Peyer's patch (tissue), 4 donors: Measurements from ENCODE around the gene TOP1. TPM values are rescaled to one million over a fixed set of nuclear protein-coding genes. Genes with fewer than 3 reads are reported as not detected.

Experiments used
- DNase-seq, 3 donors: peaks; one replicate each; pipeline ENCODE4 v3.0.0-alpha.2; 2017 to 2019
- H3K27ac ChIP-seq, 4 donors: fragments of 200-600 bp; sonication (generic); one replicate each; pipeline ENCODE4 v1.5.1; 2016 to 2019
- H3K27me3 ChIP-seq, 2 donors: fragments of 200-600 bp; sonication (generic); one replicate each; pipeline ENCODE4 v1.5.1; 2019
- H3K36me3 ChIP-seq, 3 donors: fragments of 200-600 bp; sonication (generic); one replicate each; pipeline ENCODE4 v1.5.1; 2016 to 2019
- H3K4me1 ChIP-seq, 4 donors: fragments of 200-600 bp; sonication (generic); one replicate each; pipeline ENCODE4 v1.5.1; 2016 to 2019
- H3K4me3 ChIP-seq, 4 donors: fragments of 200-600 bp; sonication (generic); 1 replicate in 3 of 4; 2 replicates in 1 of 4; pipeline ENCODE4 v1.5.1; 2016 to 2019; ENCODE audit warnings: mild to moderate bottlenecking in 1 of 4
- H3K9me3 ChIP-seq, 4 donors: fragments of 200-600 bp; sonication (generic); one replicate each; pipeline ENCODE4 v1.5.1; 2016 to 2019; ENCODE audit warnings: mild to moderate bottlenecking in 1 of 4
- CTCF ChIP-seq, 6 experiments: fragments of 450-650 bp in 4 of 6; fragments of 200-600 bp in 2 of 6; sonication (generic) in 1 of 6; IDR thresholded peaks; one replicate each; pipeline ENCODE4 v1.5.1; 2017 to 2019; ENCODE audit warnings: antibody characterized with exemption in 6 of 6, mild to moderate bottlenecking in 3 of 6, moderate library complexity in 1 of 6
- POLR2A ChIP-seq, 2 donors: fragments of 450-650 bp; IDR thresholded peaks; one replicate each; pipeline ENCODE4 v1.5.1; 2017; ENCODE audit warnings: antibody characterized with exemption in 2 of 2, mild to moderate bottlenecking in 2 of 2, moderate library complexity in 2 of 2
- total RNA-seq, 4 donors: library from RNA; depleted of rRNA; stranded (reverse); fragments of >200 nt; gene quantifications; one replicate each; pipeline ENCODE4 v1.1.0, GENCODE V29; 2016

The TOP1 gene
- total RNA-seq, 4 donors from 2014 or later = 34.4 to 72.6 (median 39.8) TPM

- H3K27me3 ChIP-seq = no peaks in the 10 kb centered on the region
- peaks cover 0 to 7% (median 0%) of the 10 kb centered on the region in 4 donors for H3K4me1 ChIP-seq
- H3K4me3 ChIP-seq = no peak overlapping the region
- no peak for TF ChIP-seq CTCF (IDR thresholded peaks at IDR 0.05)
- TF ChIP-seq POLR2A (IDR thresholded peaks at IDR 0.05) = no peak
- DNase-seq = no peak
- H3K9me3 ChIP-seq = no peaks in the 10 kb centered on the region
- no peak overlapping the region for H3K27ac ChIP-seq
- H3K36me3 ChIP-seq = no peaks in the 10 kb centered on the region
Observed at GRCh38 chr20:40983898-40984297, 44.7 kb upstream of the TOP1 start.

DNA sequence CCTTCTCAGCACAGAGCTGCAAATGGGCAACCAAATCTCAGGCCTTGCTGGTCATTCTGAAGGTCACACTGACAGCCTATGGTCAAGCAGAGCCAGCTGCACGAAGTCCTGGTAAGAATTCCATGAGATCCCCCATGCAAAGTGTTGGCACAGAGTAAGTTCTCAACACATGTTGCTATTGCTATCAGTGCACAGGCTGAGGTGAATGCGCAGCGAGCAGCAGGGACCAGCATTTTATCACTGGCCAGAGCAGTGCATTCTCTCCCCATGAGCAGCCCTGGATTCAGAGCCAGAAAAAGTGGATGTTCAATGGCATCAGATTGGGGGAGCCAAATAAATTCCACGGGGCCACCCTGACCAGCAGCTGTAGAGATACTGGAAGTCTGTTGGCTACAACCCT, 44.1 kb upstream of the TOP1 start:
- DNase-seq = peak in 1 of 3 donors; percentile 10
- no peaks in the 10 kb centered on the region for H3K9me3 ChIP-seq
- TF ChIP-seq POLR2A (IDR thresholded peaks at IDR 0.05) (no peak), CTCF (IDR thresholded peaks at IDR 0.05) (no peak)
- no peak overlapping the region for H3K27ac ChIP-seq
- H3K27me3 ChIP-seq = no peaks in the 10 kb centered on the region
- no peak overlapping the region for H3K4me3 ChIP-seq
- no peaks in the 10 kb centered on the region for H3K36me3 ChIP-seq
- H3K4me1 ChIP-seq = peaks cover 0 to 7% (median 0%) of the 10 kb centered on the region in 4 donors

DNA sequence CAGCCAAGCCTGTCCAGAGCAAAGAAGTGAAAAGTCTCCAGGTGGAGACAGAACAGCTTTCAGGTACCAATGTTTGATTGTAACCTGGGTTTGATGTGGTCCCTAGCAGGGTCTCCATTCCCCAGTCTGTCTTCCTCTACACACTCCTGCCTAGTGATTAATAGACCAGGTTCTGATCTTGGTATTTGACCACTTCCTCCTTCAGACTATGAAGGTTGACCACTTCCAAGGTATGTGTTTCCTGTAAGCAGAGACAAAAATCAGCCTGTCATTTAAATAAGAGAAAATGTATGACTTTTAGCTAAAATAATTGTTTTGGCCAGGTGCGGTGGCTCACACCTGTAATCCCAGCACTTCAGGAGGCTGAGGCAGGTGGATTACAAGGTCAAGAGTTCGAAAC, 41.8 kb upstream of the TOP1 start:
- Histone ChIP-seq H3K9me3 (no peaks in the 10 kb centered on the region), H3K36me3 (no peaks in the 10 kb centered on the region), H3K4me3 (no peak overlapping the region), H3K4me1 (peaks cover 0 to 18% (median 8%) of the 10 kb centered on the region in 4 donors), H3K27ac (no peak overlapping the region), H3K27me3 (no peaks in the 10 kb centered on the region)
- no peak for DNase-seq
- TF ChIP-seq CTCF (IDR thresholded peaks at IDR 0.05) (no peak), POLR2A (IDR thresholded peaks at IDR 0.05) (no peak)

GRCh38 chr20:40990542-40991120, 38.0 kb upstream of the TOP1 start:
- TF ChIP-seq POLR2A (IDR thresholded peaks at IDR 0.05) (no peak), CTCF (IDR thresholded peaks at IDR 0.05) (peak; percentile 27 to 94 (median 88))
- Histone ChIP-seq H3K4me1 (peaks cover 0 to 18% (median 8%) of the 10 kb centered on the region in 4 donors), H3K9me3 (no peaks in the 10 kb centered on the region), H3K27ac (peak overlapping the region in 2 of 4 donors; percentile 30 to 64), H3K27me3 (no peaks in the 10 kb centered on the region), H3K36me3 (no peaks in the 10 kb centered on the region), H3K4me3 (no peak overlapping the region)
- DNase-seq = peak; percentile 78 to 93 (median 79)

DNA sequence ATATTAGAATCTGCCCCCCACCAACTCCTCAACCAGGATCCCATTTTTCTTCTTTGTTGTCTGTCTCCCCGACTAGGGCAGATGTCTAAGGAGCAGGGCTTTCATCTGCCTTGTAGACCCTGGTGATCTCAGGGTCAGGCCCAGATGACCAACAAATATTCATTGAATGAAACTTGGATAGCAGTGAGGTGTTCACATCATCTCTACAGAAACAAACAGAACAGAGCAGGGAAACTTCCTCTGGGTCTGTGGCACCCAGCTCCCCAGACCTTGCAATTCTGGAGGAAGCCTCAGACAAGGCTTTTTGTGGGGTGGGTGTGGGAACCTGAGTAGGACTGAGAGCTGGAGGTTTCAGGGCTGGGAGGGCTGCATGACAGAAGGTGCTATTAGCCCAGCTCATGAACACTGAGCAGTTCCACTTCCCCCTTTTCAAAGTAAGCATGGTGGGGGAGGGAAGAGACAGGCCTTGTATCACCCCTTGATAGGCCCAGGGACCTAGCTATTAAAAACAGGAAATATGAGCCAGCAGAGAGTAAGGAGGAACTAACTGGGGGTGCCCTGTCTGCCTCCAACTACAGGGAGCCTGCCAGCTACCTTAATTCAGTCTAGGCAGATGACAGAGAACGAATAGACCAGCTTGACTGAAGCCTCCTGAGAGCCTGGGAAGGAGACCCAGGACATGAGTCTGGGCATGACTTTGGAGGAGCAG, 37.3 kb upstream of the TOP1 start:
- no peaks in the 10 kb centered on the region for H3K27me3 ChIP-seq
- no peaks in the 10 kb centered on the region for H3K9me3 ChIP-seq
- H3K27ac ChIP-seq = peak overlapping the region; percentile 1 to 64 (median 24)
- H3K4me3 ChIP-seq = no peak overlapping the region
- TF ChIP-seq CTCF (IDR thresholded peaks at IDR 0.05) (no peak), POLR2A (IDR thresholded peaks at IDR 0.05) (no peak)
- no peaks in the 10 kb centered on the region for H3K36me3 ChIP-seq
- H3K4me1 ChIP-seq = peaks cover 0 to 18% (median 8%) of the 10 kb centered on the region in 4 donors
- DNase-seq = peak in 2 of 3 donors; percentile 82 to 86
